HepG2 (cell line): Measurements from ENCODE around the gene ITGB8. TPM values are rescaled to one million over a fixed set of nuclear protein-coding genes. Genes with fewer than 3 reads are reported as not detected.

Source experiments
- ATAC-seq: fragments of 200-7000 bp; cut with Tn5 transposase; 3 replicates; pipeline ENCODE4 v1.9.1; 2020; ENCODE audit warnings: mild to moderate bottlenecking, moderate library complexity
- BruUV-seq: library from RNA; stranded (reverse); fragments of 400-500 nt; replicated peaks from 2 replicates; lab custom pipeline; 2021; lab: Mats Ljungman, UMichigan
- CTCF ChIA-PET: fragments of 300-600 bp; formaldehyde crosslinking; extraction: SDS; loops from one replicate; lab custom pipeline; 2021; ENCODE audit warnings: low total read pairs, inconsistent platforms, low intra/inter-chr PET ratio; lab: Yijun Ruan, JAX
- POLR2A ChIA-PET: fragments of 350-600 bp; sonication (Branson Sonifier 250); formaldehyde crosslinking; loops from one replicate; lab custom pipeline; 2020; ENCODE audit warnings: antibody characterized with exemption, inconsistent platforms; lab: Yijun Ruan, JAX
- DNase-seq: peaks from one replicate; pipeline ENCODE4 v3.0.0-alpha.2; 2015; ENCODE audit warnings: low spot score
- FAIRE-seq: peaks from 3 replicates; lab custom pipeline; 2011; peaks lifted over from hg19 to GRCh38; lab: Jason Lieb, UNC
- H2AFZ ChIP-seq: one replicate; pipeline ENCODE4 v1.6.1; 2011; ENCODE audit warnings: low read length, inconsistent platforms
- H3K27ac ChIP-seq: fragments of 300-600 bp; 3 replicates; pipeline ENCODE4 v1.8.0; 2011; ENCODE audit warnings: mixed run types, mild to moderate bottlenecking, mixed read lengths, low read length, inconsistent platforms; ENCODE audit not compliant: insufficient read depth; ENCODE audit errors: extremely low read length
- H3K27me3 ChIP-seq, 2 experiments: fragments of 200-600 bp in 1 of 2; 2 replicates in 1 of 2; 3 replicates in 1 of 2; pipeline versions ENCODE4 v1.6.0 to v1.8.0; 2011; ENCODE audit warnings: low read length in 2 of 2, mild to moderate bottlenecking in 2 of 2, moderate library complexity in 2 of 2, inconsistent platforms in 1 of 2; ENCODE audit not compliant: insufficient read depth in 2 of 2, control insufficient read depth in 1 of 2
- H3K36me3 ChIP-seq, 2 experiments: fragments of 200-600 bp in 1 of 2; replicated peaks in 1 of 2; 2 replicates in 1 of 2; 3 replicates in 1 of 2; pipeline versions ENCODE4 v1.5.1 to v1.8.0; 2011; ENCODE audit warnings: low read length in 2 of 2, inconsistent platforms in 1 of 2; ENCODE audit not compliant: insufficient read depth in 2 of 2, control insufficient read depth in 1 of 2
- H3K4me1 ChIP-seq: 2 replicates; pipeline ENCODE4 v1.5.1; 2012; ENCODE audit warnings: low read length, inconsistent platforms; ENCODE audit not compliant: insufficient read depth
- H3K4me2 ChIP-seq: 2 replicates; pipeline ENCODE4 v1.6.0; 2011; ENCODE audit warnings: low read depth, low read length, inconsistent platforms
- H3K4me3 ChIP-seq, 3 experiments: fragments of 200-600 bp in 1 of 3; sonication (generic), shearing (Covaris generic) in 1 of 3; replicated peaks in 1 of 3; 2 replicates each; pipeline ENCODE4 v1.5.1; 2011 to 2016; ENCODE audit warnings: low read length in 3 of 3, inconsistent platforms in 2 of 3, low read depth in 2 of 3, mild to moderate bottlenecking in 2 of 3, control low read depth in 1 of 3, mixed read lengths in 1 of 3; ENCODE audit not compliant: insufficient read depth in 1 of 3
- H3K79me2 ChIP-seq: one replicate; pipeline ENCODE4 v1.6.1; 2011; ENCODE audit warnings: low read length, inconsistent platforms; ENCODE audit not compliant: insufficient read depth
- H3K9ac ChIP-seq: 2 replicates; pipeline ENCODE4 v1.6.0; 2011; ENCODE audit warnings: mild to moderate bottlenecking, low read depth, low read length, inconsistent platforms; ENCODE audit not compliant: insufficient read depth
- H3K9me3 ChIP-seq: 2 replicates; pipeline ENCODE4 v1.5.1; 2012; ENCODE audit warnings: mild to moderate bottlenecking, low read length
- H4K20me1 ChIP-seq: 2 replicates; pipeline ENCODE4 v1.6.0; 2011; ENCODE audit warnings: inconsistent platforms, mild to moderate bottlenecking, low read length, moderate library complexity; ENCODE audit not compliant: insufficient read depth
- ATF7-NPFF ChIP-seq: sonication (generic); formaldehyde crosslinking; IDR thresholded peaks from 2 replicates; pipeline ENCODE4 v1.8.1; 2023; ENCODE audit warnings: mild to moderate bottlenecking, low read depth, missing genetic modification reagents, moderate library complexity
- CBFB ChIP-seq: sonication (generic); formaldehyde crosslinking; IDR thresholded peaks from 2 replicates; pipeline ENCODE4 v1.4.0; 2020; ENCODE audit warnings: missing genetic modification reagents
- HCFC1 ChIP-seq: fragments of 150-350 bp; IDR thresholded peaks from 2 replicates; pipeline ENCODE4 v1.6.1; 2014; ENCODE audit warnings: low read depth, low read length
- HES4 ChIP-seq: sonication (generic); formaldehyde crosslinking; IDR thresholded peaks from 2 replicates; pipeline ENCODE4 v1.9.0; 2021; ENCODE audit warnings: mild to moderate bottlenecking, missing genetic modification reagents, borderline replicate concordance
- HNRNPLL ChIP-seq: fragments of 200-400 bp; formaldehyde crosslinking; IDR thresholded peaks from 2 replicates; pipeline ENCODE4 v1.6.1; 2017; ENCODE audit warnings: mild to moderate bottlenecking, low read depth, low read length; ENCODE audit not compliant: poor library complexity, severe bottlenecking
- MTF1 ChIP-seq: sonication (generic); formaldehyde crosslinking; IDR thresholded peaks from 2 replicates; pipeline ENCODE4 v1.5.0; 2020; ENCODE audit warnings: missing genetic modification reagents
- NPAS2 ChIP-seq: sonication (generic); formaldehyde crosslinking; IDR thresholded peaks from 2 replicates; pipeline ENCODE4 v1.8.0; 2022; ENCODE audit warnings: mild to moderate bottlenecking, missing genetic modification reagents, borderline replicate concordance
- SETDB1 ChIP-seq: sonication (generic); formaldehyde crosslinking; IDR thresholded peaks from 2 replicates; pipeline ENCODE4 v1.5.1; 2020; ENCODE audit warnings: missing genetic modification reagents, mild to moderate bottlenecking, borderline replicate concordance
- TAF1 ChIP-seq: sonication (generic); formaldehyde crosslinking; IDR thresholded peaks from 2 replicates; pipeline ENCODE4 v1.4.0; 2020; ENCODE audit warnings: missing genetic modification reagents
- ZKSCAN8 ChIP-seq: IDR thresholded peaks from 2 replicates; pipeline ENCODE4 v1.6.1; 2016; ENCODE audit warnings: borderline replicate concordance, missing genetic modification reagents, missing compliant biosample characterization
- ZNF543 ChIP-seq: sonication (generic); formaldehyde crosslinking; IDR thresholded peaks from 2 replicates; pipeline ENCODE4 v1.4.0; 2020; ENCODE audit warnings: mild to moderate bottlenecking, missing genetic modification reagents
- ZNF570 ChIP-seq: sonication (generic); formaldehyde crosslinking; IDR thresholded peaks from 2 replicates; pipeline ENCODE4 v1.4.0; 2020; ENCODE audit warnings: mild to moderate bottlenecking, missing genetic modification reagents, borderline replicate concordance
- WGBS: methylation state at CpG from one replicate; pipeline ENCODE4 v1.1.6; 2017; ENCODE audit warnings: low lambda C conversion rate; 5-methylcytosine and 5-hydroxymethylcytosine counted together
- in situ Hi-C: cut with HindIII; loops from 2 replicates; pipeline ENCODE4 v1.10.0; 2017; ENCODE audit warnings: low pct_unique_long_range_greater_than_20kb; ENCODE audit not compliant: extremely low pct_ligation_motif_present
- intact Hi-C: fragments of 100-400 bp; cut with micrococcal nuclease; formaldehyde crosslinking; loops from one replicate; pipeline ENCODE4 v1.10.0; 2022; ENCODE audit not compliant: unreplicated experiment
- polyA plus RNA-seq, 8 experiments: library from polyadenylated mRNA; depleted of rRNA in 3 of 8; stranded (reverse) in 7 of 8; unstranded in 1 of 8; fragments of >200 nt; fragmentation: Illumina TruSeq in 4 of 8; extraction: Trizol in 4 of 8; gene quantifications; 2 replicates each; pipeline versions ENCODE4 v1.2.1 to v1.2.3, GENCODE V29; 2011 to 2016; ENCODE audit warnings: low read depth in 4 of 8, missing spikeins in 1 of 8, mixed read lengths in 1 of 8; ENCODE audit not compliant: insufficient read depth in 1 of 8
- total RNA-seq, 5 experiments: library from RNA; depleted of rRNA; stranded (reverse); fragments of >200 nt; fragmentation: Illumina TruSeq; extraction: Trizol; gene quantifications; 2 replicates each; pipeline ENCODE4 v1.2.3, GENCODE V29; 2016; ENCODE audit warnings: low read depth in 1 of 5
- TF ChIP-seq, protein P1 (sequence below): sonication (generic); formaldehyde crosslinking; IDR thresholded peaks from 2 replicates; pipeline ENCODE4 v1.4.0; 2020; ENCODE audit warnings: missing genetic modification reagents
- TF ChIP-seq, protein P2 (sequence below): sonication (generic); formaldehyde crosslinking; IDR thresholded peaks from 2 replicates; pipeline ENCODE4 v1.5.0; 2020; ENCODE audit warnings: missing genetic modification reagents
- TF ChIP-seq, protein P3 (sequence below): sonication (generic); formaldehyde crosslinking; IDR thresholded peaks from 2 replicates; pipeline ENCODE4 v1.8.1; 2023; ENCODE audit warnings: mild to moderate bottlenecking, missing genetic modification reagents

The ITGB8 gene
- total and polyA plus RNA-seq, 2 of the 13 experiments (the other 11 are each of a cell fraction or from before 2014, with no cell fraction given) = 0.01 TPM; not detected in 1

DNA sequence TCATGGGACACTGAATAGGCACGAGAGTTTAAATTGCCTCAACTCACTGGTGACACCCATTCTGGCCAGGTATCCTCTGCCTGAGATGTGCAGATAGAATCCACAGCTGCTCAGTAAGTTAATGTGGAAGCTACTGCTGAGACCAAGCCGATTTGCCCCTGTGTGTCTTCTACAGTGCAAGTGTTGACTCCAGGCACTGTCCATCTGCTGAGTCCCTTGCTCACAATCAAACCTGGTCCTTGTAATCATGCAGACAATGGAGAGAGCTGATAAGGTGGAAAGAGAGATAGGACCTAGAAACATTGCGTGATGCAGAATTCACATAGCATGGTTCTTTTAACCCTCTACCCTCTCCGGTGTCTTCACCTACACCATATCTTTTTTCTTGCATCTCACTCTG is 101.4 kb downstream of the ITGB8 start:
- no peak overlapping the region for H2AFZ ChIP-seq
- 4% methylated on average over 4 of the region's 4 CpGs for WGBS
- no TSS peak for BruUV-seq
- no peaks in the 10 kb centered on the region for H3K36me3 ChIP-seq
- H3K27me3 ChIP-seq = no peaks in the 10 kb centered on the region
- FAIRE-seq (no peak), DNase-seq (no peak), ATAC-seq (no peak)
- ChIA-PET POLR2A (no interaction called here), CTCF (no interaction called here)
- H4K20me1 ChIP-seq = no peaks in the 10 kb centered on the region
- in situ Hi-C loops = no loop called here
- no peak overlapping the region for H3K4me2 ChIP-seq
- no peaks in the 10 kb centered on the region for H3K9me3 ChIP-seq
- H3K4me3 ChIP-seq = no peak overlapping the region
- H3K27ac ChIP-seq = no peak overlapping the region
- no peaks in the 10 kb centered on the region for H3K79me2 ChIP-seq
- TF ChIP-seq TAF1 (CRISPR knock-in tag) = no peak
- TF ChIP-seq, protein P1, sequence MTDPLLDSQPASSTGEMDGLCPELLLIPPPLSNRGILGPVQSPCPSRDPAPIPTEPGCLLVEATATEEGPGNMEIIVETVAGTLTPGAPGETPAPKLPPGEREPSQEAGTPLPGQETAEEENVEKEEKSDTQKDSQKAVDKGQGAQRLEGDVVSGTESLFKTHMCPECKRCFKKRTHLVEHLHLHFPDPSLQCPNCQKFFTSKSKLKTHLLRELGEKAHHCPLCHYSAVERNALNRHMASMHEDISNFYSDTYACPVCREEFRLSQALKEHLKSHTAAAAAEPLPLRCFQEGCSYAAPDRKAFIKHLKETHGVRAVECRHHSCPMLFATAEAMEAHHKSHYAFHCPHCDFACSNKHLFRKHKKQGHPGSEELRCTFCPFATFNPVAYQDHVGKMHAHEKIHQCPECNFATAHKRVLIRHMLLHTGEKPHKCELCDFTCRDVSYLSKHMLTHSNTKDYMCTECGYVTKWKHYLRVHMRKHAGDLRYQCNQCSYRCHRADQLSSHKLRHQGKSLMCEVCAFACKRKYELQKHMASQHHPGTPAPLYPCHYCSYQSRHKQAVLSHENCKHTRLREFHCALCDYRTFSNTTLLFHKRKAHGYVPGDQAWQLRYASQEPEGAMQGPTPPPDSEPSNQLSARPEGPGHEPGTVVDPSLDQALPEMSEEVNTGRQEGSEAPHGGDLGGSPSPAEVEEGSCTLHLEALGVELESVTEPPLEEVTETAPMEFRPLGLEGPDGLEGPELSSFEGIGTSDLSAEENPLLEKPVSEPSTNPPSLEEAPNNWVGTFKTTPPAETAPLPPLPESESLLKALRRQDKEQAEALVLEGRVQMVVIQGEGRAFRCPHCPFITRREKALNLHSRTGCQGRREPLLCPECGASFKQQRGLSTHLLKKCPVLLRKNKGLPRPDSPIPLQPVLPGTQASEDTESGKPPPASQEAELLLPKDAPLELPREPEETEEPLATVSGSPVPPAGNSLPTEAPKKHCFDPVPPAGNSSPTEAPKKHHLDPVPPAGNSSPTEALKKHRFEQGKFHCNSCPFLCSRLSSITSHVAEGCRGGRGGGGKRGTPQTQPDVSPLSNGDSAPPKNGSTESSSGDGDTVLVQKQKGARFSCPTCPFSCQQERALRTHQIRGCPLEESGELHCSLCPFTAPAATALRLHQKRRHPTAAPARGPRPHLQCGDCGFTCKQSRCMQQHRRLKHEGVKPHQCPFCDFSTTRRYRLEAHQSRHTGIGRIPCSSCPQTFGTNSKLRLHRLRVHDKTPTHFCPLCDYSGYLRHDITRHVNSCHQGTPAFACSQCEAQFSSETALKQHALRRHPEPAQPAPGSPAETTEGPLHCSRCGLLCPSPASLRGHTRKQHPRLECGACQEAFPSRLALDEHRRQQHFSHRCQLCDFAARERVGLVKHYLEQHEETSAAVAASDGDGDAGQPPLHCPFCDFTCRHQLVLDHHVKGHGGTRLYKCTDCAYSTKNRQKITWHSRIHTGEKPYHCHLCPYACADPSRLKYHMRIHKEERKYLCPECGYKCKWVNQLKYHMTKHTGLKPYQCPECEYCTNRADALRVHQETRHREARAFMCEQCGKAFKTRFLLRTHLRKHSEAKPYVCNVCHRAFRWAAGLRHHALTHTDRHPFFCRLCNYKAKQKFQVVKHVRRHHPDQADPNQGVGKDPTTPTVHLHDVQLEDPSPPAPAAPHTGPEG (CRISPR knock-in tag) = no peak
- no peak for TF ChIP-seq MTF1
- TF ChIP-seq ZNF543 = no peak
- no peak for TF ChIP-seq SETDB1 (CRISPR knock-in tag)
- no peak for TF ChIP-seq HES4 (CRISPR knock-in tag)
- TF ChIP-seq, protein P2, sequence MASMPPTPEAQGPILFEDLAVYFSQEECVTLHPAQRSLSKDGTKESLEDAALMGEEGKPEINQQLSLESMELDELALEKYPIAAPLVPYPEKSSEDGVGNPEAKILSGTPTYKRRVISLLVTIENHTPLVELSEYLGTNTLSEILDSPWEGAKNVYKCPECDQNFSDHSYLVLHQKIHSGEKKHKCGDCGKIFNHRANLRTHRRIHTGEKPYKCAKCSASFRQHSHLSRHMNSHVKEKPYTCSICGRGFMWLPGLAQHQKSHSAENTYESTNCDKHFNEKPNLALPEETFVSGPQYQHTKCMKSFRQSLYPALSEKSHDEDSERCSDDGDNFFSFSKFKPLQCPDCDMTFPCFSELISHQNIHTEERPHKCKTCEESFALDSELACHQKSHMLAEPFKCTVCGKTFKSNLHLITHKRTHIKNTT = no peak
- TF ChIP-seq ATF7-NPFF (CRISPR knock-in tag) = no peak
- TF ChIP-seq HCFC1 = no peak
- TF ChIP-seq ZNF570 = no peak
- TF ChIP-seq, protein P3, sequence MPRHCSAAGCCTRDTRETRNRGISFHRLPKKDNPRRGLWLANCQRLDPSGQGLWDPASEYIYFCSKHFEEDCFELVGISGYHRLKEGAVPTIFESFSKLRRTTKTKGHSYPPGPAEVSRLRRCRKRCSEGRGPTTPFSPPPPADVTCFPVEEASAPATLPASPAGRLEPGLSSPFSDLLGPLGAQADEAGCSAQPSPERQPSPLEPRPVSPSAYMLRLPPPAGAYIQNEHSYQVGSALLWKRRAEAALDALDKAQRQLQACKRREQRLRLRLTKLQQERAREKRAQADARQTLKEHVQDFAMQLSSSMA (CRISPR knock-in tag) = no peak
- no peak for TF ChIP-seq ZKSCAN8 (CRISPR knock-in tag)
- TF ChIP-seq NPAS2 = no peak
- TF ChIP-seq CBFB (CRISPR knock-in tag) = no peak
- no peak for TF ChIP-seq HNRNPLL
- H3K4me1 ChIP-seq = no peaks in the 10 kb centered on the region
- no peak overlapping the region for H3K9ac ChIP-seq
- intact Hi-C loops = no loop called here
